ENCODE data around the gene EIF2S2.

EIF2S2 gene

DNA sequence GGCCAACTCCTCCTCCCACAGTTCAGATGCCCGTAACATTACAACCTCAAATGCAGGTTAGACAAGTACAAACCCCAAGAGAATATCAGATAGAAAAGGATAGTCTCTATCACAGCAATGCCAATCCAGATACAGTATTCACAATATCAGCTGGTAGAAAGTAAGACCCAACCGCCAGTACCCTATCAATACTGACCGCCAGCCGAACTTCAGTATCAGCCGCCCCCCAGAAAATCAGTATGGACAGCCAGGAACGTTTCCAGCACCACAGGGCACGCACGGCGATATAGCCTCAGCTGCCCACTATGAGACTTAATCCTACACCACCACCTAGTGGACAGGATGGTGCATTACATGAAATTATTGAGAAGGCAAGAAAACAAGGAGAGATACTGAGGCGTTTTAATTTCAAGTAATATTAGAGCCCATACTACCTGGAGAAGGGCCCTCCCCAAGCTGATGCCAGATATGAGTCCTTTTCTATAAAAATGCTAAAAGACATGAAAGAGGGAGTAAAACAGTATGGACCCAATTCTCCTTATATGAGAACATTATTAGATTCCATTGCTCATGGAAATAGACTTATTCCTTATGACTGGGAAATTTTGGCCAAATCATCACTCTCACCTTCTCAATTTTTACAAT is 17.6 kb upstream of the EIF2S2 start:
- Histone ChIP-seq H3K4me1 (peaks cover 9% of the 10 kb centered on the region), H3K4me3 (ENCODE audit: low read depth, low read length) (peak overlapping the region; percentile 23; the same call in 1 of the 2 replicates), H3K27me3 (no peaks in the 10 kb centered on the region), H3K36me3 (no peaks in the 10 kb centered on the region), H3K9me3 (no peaks in the 10 kb centered on the region)
- peak; percentile 75 for DNase-seq
- TF ChIP-seq, protein P1, sequence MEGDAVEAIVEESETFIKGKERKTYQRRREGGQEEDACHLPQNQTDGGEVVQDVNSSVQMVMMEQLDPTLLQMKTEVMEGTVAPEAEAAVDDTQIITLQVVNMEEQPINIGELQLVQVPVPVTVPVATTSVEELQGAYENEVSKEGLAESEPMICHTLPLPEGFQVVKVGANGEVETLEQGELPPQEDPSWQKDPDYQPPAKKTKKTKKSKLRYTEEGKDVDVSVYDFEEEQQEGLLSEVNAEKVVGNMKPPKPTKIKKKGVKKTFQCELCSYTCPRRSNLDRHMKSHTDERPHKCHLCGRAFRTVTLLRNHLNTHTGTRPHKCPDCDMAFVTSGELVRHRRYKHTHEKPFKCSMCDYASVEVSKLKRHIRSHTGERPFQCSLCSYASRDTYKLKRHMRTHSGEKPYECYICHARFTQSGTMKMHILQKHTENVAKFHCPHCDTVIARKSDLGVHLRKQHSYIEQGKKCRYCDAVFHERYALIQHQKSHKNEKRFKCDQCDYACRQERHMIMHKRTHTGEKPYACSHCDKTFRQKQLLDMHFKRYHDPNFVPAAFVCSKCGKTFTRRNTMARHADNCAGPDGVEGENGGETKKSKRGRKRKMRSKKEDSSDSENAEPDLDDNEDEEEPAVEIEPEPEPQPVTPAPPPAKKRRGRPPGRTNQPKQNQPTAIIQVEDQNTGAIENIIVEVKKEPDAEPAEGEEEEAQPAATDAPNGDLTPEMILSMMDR (IDR thresholded peaks at IDR 0.05; ENCODE audit: low read depth, low read length), result peak; percentile 88

DNA sequence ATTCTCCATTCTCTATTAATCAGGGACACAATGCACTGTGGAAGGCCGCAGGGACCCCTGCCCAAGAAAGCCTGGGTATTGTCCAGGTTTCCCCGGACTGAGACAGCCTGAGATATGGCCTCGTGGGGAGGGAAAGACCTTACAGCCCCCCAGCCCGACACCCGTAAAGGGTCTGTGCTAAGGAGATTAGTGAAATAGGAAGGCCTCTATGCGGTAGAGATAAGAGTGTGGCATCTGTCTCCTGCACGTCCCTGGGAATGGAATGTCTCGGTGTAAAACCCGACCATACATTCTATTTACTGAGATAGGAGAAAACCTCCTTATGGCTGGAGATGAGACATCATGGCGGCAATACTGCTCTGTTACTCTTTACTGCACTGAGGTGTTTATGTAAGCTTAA is 15.7 kb upstream of the EIF2S2 start:
- H3K27me3 ChIP-seq, result no peaks in the 10 kb centered on the region
- H3K4me3 ChIP-seq (ENCODE audit: low read depth, low read length), result no peak overlapping the region
- TF ChIP-seq, protein P1 (IDR thresholded peaks at IDR 0.05; ENCODE audit: low read depth, low read length), result no peak
- H3K36me3 ChIP-seq, result no peaks in the 10 kb centered on the region
- peaks cover 10% of the 10 kb centered on the region for H3K4me1 ChIP-seq
- DNase-seq, result no peak
- no peaks in the 10 kb centered on the region for H3K9me3 ChIP-seq

DNA sequence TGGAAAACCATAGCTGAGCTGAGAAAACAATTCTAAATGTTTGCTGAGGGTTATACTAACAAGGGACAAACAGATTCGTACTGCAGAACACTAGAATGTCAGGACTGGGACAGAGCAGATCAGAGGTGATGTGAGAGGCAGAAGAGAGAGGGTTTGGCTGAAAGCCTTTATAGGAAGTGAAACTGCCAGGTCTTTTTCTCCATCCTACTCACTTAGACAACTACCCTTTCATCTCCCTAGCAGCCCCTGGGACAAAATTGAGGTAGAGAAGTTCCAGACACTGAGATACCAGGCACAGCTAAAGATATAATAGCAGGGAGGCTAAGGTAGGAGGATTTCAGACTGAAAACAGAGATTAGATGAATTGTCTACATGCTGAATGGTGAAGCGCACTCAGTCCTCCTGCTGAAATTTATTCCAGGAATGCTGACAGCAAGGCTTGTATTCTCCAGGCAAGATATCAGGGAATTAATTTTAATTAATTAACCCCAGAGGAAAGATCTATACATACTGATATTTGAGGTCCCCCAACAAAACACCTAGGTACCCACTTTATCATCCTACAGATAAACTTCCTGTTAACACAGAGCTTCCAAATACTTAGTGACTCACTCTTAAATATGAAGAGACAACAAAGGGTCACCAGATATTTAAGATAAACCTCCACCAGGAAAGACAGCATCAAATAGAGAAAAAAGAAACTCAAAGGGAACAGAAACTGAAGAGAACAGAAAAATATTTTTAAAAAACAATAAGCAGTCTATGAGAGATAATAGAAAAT is 12.6 kb upstream of the EIF2S2 start:
- Histone ChIP-seq H3K27me3 (no peaks in the 10 kb centered on the region), H3K4me1 (peaks cover 10% of the 10 kb centered on the region), H3K9me3 (no peaks in the 10 kb centered on the region), H3K36me3 (no peaks in the 10 kb centered on the region), H3K4me3 (ENCODE audit: low read depth, low read length) (no peak overlapping the region)
- TF ChIP-seq, protein P1 (IDR thresholded peaks at IDR 0.05; ENCODE audit: low read depth, low read length), result no peak
- peak; percentile 23 for DNase-seq

DNA sequence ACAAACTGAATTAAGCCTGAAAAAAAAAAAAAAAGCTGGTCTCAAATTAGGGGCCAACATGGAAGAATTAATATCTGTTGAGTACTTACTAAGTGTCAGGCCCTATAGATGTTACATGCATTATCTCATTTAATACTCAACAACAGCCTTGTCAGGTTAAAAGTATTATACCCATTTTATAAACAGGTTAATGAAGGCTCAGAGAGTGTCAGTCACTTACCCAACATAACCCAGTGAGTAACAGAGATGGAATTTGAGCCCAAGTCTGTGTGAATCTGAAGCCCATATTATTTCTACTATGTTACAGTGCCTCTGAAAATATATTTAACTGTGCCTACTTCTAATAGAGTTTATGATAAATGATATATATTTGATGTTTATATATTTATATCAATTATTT is 11.3 kb upstream of the EIF2S2 start:
- TF ChIP-seq, protein P1 (IDR thresholded peaks at IDR 0.05; ENCODE audit: low read depth, low read length), result no peak
- Histone ChIP-seq H3K36me3 (no peaks in the 10 kb centered on the region), H3K27me3 (no peaks in the 10 kb centered on the region), H3K4me1 (peaks cover 10% of the 10 kb centered on the region), H3K9me3 (no peaks in the 10 kb centered on the region), H3K4me3 (ENCODE audit: low read depth, low read length) (no peak overlapping the region)
- DNase-seq, result no peak

DNA sequence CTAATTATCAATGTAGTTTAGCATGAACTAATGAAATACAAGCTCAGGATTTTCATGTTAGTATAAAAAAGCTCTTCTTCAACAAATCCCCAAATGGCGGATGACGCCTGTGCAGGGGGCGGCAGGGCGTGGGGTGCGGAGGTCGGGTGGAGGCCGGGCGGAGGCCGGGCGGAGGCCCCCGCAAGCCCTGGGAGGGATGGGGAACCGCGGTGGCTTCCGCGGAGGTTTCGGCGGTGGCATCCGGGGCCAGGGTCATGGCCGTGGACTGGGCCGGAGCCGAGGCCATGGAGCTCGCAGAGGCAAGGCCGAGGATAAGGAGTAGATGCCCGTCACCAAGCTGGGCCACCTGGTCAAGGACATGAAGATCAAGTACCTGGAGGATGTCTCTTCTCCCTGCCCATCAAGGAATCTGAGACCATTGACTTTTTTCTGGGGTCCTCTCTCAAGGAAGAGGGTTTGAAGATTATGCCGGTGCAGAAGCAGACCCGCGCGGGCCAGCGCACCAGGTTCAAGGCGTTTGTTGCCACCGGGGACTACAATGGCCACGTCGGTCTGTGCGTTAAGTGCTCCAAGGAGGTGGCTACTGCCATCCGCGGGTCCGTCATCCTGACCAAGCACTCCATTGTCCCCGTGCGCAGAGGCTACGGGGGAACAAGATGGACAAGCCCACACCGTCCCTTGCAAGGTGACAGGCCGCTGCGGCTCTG is 10.4 kb upstream of the EIF2S2 start:
- H3K9me3 ChIP-seq, result no peaks in the 10 kb centered on the region
- no peaks in the 10 kb centered on the region for H3K36me3 ChIP-seq
- no peak overlapping the region for H3K4me3 ChIP-seq (ENCODE audit: low read depth, low read length)
- peaks cover 10% of the 10 kb centered on the region for H3K4me1 ChIP-seq
- no peaks in the 10 kb centered on the region for H3K27me3 ChIP-seq
- TF ChIP-seq, protein P1 (IDR thresholded peaks at IDR 0.05; ENCODE audit: low read depth, low read length), result no peak
- DNase-seq, result no peak
